HepG2 (cell line): ENCODE measurements around the gene GMPPA. TPM values are rescaled to one million over a fixed set of nuclear protein-coding genes. Genes with fewer than 3 reads are reported as not detected.

Source experiments
- ASH2L ChIP-seq: fragments of 300-600, 200-600 bp; sonication (generic); IDR thresholded peaks from 2 replicates; pipeline ENCODE4 v1.7.0; 2017; ENCODE audit warnings: low read depth, mild to moderate bottlenecking, moderate library complexity, mixed read lengths, low read length; ENCODE audit not compliant: insufficient read length
- CREM ChIP-seq, 2 experiments: sonication (generic) in 1 of 2; formaldehyde crosslinking in 1 of 2; IDR thresholded peaks; 2 replicates each; pipeline versions ENCODE4 v1.4.0 to v1.6.1; 2016 to 2020; ENCODE audit warnings: antibody characterized with exemption in 1 of 2, mild to moderate bottlenecking in 1 of 2, missing genetic modification reagents in 1 of 2
- EHMT2 ChIP-seq: fragments of 200-600 bp; sonication (generic); IDR thresholded peaks from 2 replicates; pipeline ENCODE4 v1.7.0; 2017; ENCODE audit warnings: antibody characterized with exemption, low read depth, low read length, borderline replicate concordance
- EZH2 ChIP-seq: conservative IDR thresholded peaks from 2 replicates; pipeline ENCODE4 v1.6.1; 2012; ENCODE audit warnings: mild to moderate bottlenecking, low read depth, low read length, moderate library complexity
- IKZF1 ChIP-seq: fragments of 450-650 bp; IDR thresholded peaks from 2 replicates; pipeline ENCODE4 v1.7.1; 2016
- ISX ChIP-seq: sonication (generic); formaldehyde crosslinking; conservative IDR thresholded peaks from 2 replicates; pipeline ENCODE4 v1.5.0; 2020; ENCODE audit warnings: missing genetic modification reagents
- MTA1 ChIP-seq: sonication (generic); formaldehyde crosslinking; IDR thresholded peaks from 2 replicates; pipeline ENCODE4 v1.4.0; 2020; ENCODE audit warnings: missing genetic modification reagents, mild to moderate bottlenecking, borderline replicate concordance
- NFATC3 ChIP-seq: sonication (generic); formaldehyde crosslinking; IDR thresholded peaks from 2 replicates; pipeline ENCODE4 v1.5.1; 2020; ENCODE audit warnings: mild to moderate bottlenecking, missing genetic modification reagents
- NFE2 ChIP-seq: sonication (generic); formaldehyde crosslinking; IDR thresholded peaks from 2 replicates; pipeline ENCODE4 v1.4.0; 2020; ENCODE audit warnings: missing genetic modification reagents
- POLR2A ChIP-seq, 2 experiments: IDR thresholded peaks; 2 replicates each; pipeline ENCODE4 v1.6.1; 2011; ENCODE audit warnings: low read depth in 2 of 2, low read length in 2 of 2, mild to moderate bottlenecking in 1 of 2, moderate library complexity in 1 of 2; ENCODE audit not compliant: insufficient read depth in 1 of 2
- RBAK ChIP-seq: sonication (generic); formaldehyde crosslinking; IDR thresholded peaks from 2 replicates; pipeline ENCODE4 v1.5.1; 2020; ENCODE audit warnings: mild to moderate bottlenecking, missing genetic modification reagents
- SALL1 ChIP-seq: sonication (generic); formaldehyde crosslinking; IDR thresholded peaks from 2 replicates; pipeline ENCODE4 v1.8.0; 2022; ENCODE audit warnings: mild to moderate bottlenecking, missing genetic modification reagents
- SALL2 ChIP-seq: sonication (generic); formaldehyde crosslinking; IDR thresholded peaks from 2 replicates; pipeline ENCODE4 v1.8.1; 2023; ENCODE audit warnings: mild to moderate bottlenecking, missing genetic modification reagents, inconsistent platforms
- SIX4 ChIP-seq: sonication (generic); formaldehyde crosslinking; IDR thresholded peaks from 2 replicates; pipeline ENCODE4 v1.4.0; 2020; ENCODE audit warnings: missing genetic modification reagents
- SRSF1 ChIP-seq: fragments of 200-400 bp; formaldehyde crosslinking; optimal IDR thresholded peaks from 2 replicates; pipeline ENCODE3; 2017; ENCODE audit warnings: mild to moderate bottlenecking, low read depth, low read length, moderate library complexity
- STAG1 ChIP-seq: sonication (generic); formaldehyde crosslinking; IDR thresholded peaks from 2 replicates; pipeline ENCODE4 v1.4.0; 2020; ENCODE audit warnings: missing genetic modification reagents
- TOE1 ChIP-seq: sonication (generic); formaldehyde crosslinking; IDR thresholded peaks from 2 replicates; pipeline ENCODE4 v1.4.0; 2020; ENCODE audit warnings: mild to moderate bottlenecking, missing genetic modification reagents
- ZBTB3 ChIP-seq: sonication (generic); formaldehyde crosslinking; IDR thresholded peaks from 2 replicates; pipeline ENCODE4 v1.4.0; 2020; ENCODE audit warnings: low read depth, mild to moderate bottlenecking, moderate library complexity, missing genetic modification reagents, borderline replicate concordance
- ZFY ChIP-seq: sonication (generic); formaldehyde crosslinking; IDR thresholded peaks from 2 replicates; pipeline ENCODE4 v1.4.0; 2020; ENCODE audit warnings: missing genetic modification reagents
- ZMYM3 ChIP-seq: sonication (generic); formaldehyde crosslinking; IDR thresholded peaks from 2 replicates; pipeline ENCODE4 v1.5.1; 2020; ENCODE audit warnings: mild to moderate bottlenecking, missing genetic modification reagents
- ZNF232 ChIP-seq: sonication (generic); formaldehyde crosslinking; IDR thresholded peaks from 2 replicates; pipeline ENCODE4 v1.4.0; 2020; ENCODE audit warnings: missing genetic modification reagents, borderline replicate concordance
- ZNF333 ChIP-seq: sonication (generic); formaldehyde crosslinking; IDR thresholded peaks from 2 replicates; pipeline ENCODE4 v1.4.0; 2020; ENCODE audit warnings: mild to moderate bottlenecking, missing genetic modification reagents, borderline replicate concordance
- ZNF530 ChIP-seq: sonication (generic); formaldehyde crosslinking; IDR thresholded peaks from 2 replicates; pipeline ENCODE4 v1.5.0; 2020; ENCODE audit warnings: low read depth, mild to moderate bottlenecking, missing genetic modification reagents
- ZNF550 ChIP-seq: sonication (generic); formaldehyde crosslinking; IDR thresholded peaks from 2 replicates; pipeline ENCODE4 v1.4.0; 2020; ENCODE audit warnings: mild to moderate bottlenecking, missing genetic modification reagents, borderline replicate concordance
- ZNF558 ChIP-seq: sonication (generic); formaldehyde crosslinking; IDR thresholded peaks from 2 replicates; pipeline ENCODE4 v1.9.0; 2022; ENCODE audit warnings: mild to moderate bottlenecking, missing genetic modification reagents, borderline replicate concordance
- polyA plus RNA-seq, 8 experiments: library from polyadenylated mRNA; depleted of rRNA in 3 of 8; stranded (reverse) in 7 of 8; unstranded in 1 of 8; fragments of >200 nt; fragmentation: Illumina TruSeq in 4 of 8; extraction: Trizol in 4 of 8; gene quantifications; 2 replicates each; pipeline versions ENCODE4 v1.2.1 to v1.2.3, GENCODE V29; 2011 to 2016; ENCODE audit warnings: low read depth in 4 of 8, missing spikeins in 1 of 8, mixed read lengths in 1 of 8; ENCODE audit not compliant: insufficient read depth in 1 of 8
- total RNA-seq, 5 experiments: library from RNA; depleted of rRNA; stranded (reverse); fragments of >200 nt; fragmentation: Illumina TruSeq; extraction: Trizol; gene quantifications; 2 replicates each; pipeline ENCODE4 v1.2.3, GENCODE V29; 2016; ENCODE audit warnings: low read depth in 1 of 5
- TF ChIP-seq, protein P1 (sequence below): IDR thresholded peaks from 2 replicates; pipeline ENCODE4 v1.6.1; 2012; ENCODE audit warnings: inconsistent platforms
- TF ChIP-seq, protein P2 (sequence below), 2 experiments: sonication (generic) in 1 of 2; formaldehyde crosslinking in 1 of 2; IDR thresholded peaks; 2 replicates each; pipeline versions ENCODE4 v1.5.1 to v1.6.1; 2011 to 2020; ENCODE audit warnings: borderline replicate concordance in 1 of 2, low read depth in 1 of 2, low read length in 1 of 2, mild to moderate bottlenecking in 1 of 2, missing genetic modification reagents in 1 of 2, moderate library complexity in 1 of 2
- TF ChIP-seq, protein P3 (sequence below): sonication (generic); formaldehyde crosslinking; IDR thresholded peaks from 2 replicates; pipeline ENCODE4 v1.8.0; 2022; ENCODE audit warnings: mild to moderate bottlenecking, missing genetic modification reagents, borderline replicate concordance

The GMPPA gene
- total and polyA plus RNA-seq, 2 of the 13 experiments (the other 11 are each of a cell fraction or from before 2014, with no cell fraction given), result 81.1 to 106 TPM

DNA sequence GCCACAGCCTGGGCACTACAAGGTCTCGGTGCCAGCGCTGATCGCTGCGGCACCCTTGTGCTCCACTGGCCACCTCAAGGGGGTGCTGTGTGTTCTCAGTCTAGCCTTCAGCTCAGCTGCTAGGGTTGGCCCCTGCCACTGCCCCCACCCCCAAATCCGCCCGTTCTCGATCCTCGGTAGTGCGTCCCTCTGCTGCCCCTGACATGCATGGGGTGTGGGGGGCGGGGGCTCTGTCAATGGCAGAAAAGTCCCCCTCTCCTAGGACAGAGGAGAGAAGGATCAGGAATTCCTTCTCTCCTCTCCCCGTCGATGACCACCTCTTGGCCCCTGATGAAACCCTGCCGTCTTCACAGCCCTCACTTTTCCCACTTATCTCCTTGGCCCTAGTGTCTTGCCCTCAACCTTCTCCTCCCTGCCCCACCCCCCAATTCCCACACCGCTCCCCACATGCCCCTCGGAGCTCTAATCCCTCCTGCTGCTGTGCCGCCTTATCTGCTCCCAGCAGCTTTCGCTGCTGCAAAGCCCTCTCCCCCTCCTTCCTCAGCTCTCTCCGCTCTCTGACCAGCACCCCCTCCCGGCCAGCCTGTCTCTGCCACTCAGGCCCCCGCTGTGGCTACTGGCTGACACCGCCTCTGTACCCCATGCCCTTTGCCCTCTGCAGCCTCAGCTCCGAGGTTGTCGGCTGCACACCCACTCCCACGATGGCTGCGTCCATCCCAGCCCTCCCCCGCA is 11.3 kb downstream of the GMPPA start (continued):
- TF ChIP-seq MTA1 (CRISPR knock-in tag) (peak; percentile 35), SALL1 (CRISPR knock-in tag) (peak; percentile 14; the same call in 1 of the 2 replicates), ZNF232 (CRISPR knock-in tag) (no peak), CREM (IDR thresholded peaks at IDR 0.05) (no peak), CREM (CRISPR knock-in tag; IDR thresholded peaks at IDR 0.05) (no peak), NFATC3 (CRISPR knock-in tag) (no peak), ZMYM3 (CRISPR knock-in tag) (0 out of 2 replicates have a peak, but pooled peaks have one; percentile 20), ZNF550 (no peak), SALL2 (CRISPR knock-in tag) (no peak), EHMT2 (no peak), SRSF1 (peak; percentile 30), ZNF333 (CRISPR knock-in tag) (no peak; the same call in 1 of the 2 replicates), ZNF558 (CRISPR knock-in tag) (no peak), ZBTB3 (CRISPR knock-in tag) (no peak), EZH2 (0 out of 2 replicates have a peak, but pooled peaks have one; percentile 83), POLR2A (IDR thresholded peaks at IDR 0.05; ENCODE audit: insufficient read depth in 1 of 2, low read depth in 2 of 2, low read length in 2 of 2) (0 out of 4 replicates have a peak, but pooled peaks have one; percentile 3 to 45), STAG1 (CRISPR knock-in tag) (peak; percentile 54), ZFY (no peak), ZNF530 (CRISPR knock-in tag) (no peak), TOE1 (no peak), ISX (CRISPR knock-in tag) (no peak), RBAK (CRISPR knock-in tag) (no peak), ASH2L (peak; percentile 18), IKZF1 (no peak), NFE2 (no peak), SIX4 (no peak)
- TF ChIP-seq, protein P1, sequence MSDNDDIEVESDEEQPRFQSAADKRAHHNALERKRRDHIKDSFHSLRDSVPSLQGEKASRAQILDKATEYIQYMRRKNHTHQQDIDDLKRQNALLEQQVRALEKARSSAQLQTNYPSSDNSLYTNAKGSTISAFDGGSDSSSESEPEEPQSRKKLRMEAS, result no peak; the same call in 1 of the 2 replicates
- TF ChIP-seq, protein P2, sequence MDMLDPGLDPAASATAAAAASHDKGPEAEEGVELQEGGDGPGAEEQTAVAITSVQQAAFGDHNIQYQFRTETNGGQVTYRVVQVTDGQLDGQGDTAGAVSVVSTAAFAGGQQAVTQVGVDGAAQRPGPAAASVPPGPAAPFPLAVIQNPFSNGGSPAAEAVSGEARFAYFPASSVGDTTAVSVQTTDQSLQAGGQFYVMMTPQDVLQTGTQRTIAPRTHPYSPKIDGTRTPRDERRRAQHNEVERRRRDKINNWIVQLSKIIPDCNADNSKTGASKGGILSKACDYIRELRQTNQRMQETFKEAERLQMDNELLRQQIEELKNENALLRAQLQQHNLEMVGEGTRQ (IDR thresholded peaks at IDR 0.05; ENCODE audit: low read depth, low read length), result no peak
- TF ChIP-seq, protein P2 (CRISPR knock-in tag; IDR thresholded peaks at IDR 0.05; ENCODE audit: borderline replicate concordance), result no peak
- TF ChIP-seq, protein P3, sequence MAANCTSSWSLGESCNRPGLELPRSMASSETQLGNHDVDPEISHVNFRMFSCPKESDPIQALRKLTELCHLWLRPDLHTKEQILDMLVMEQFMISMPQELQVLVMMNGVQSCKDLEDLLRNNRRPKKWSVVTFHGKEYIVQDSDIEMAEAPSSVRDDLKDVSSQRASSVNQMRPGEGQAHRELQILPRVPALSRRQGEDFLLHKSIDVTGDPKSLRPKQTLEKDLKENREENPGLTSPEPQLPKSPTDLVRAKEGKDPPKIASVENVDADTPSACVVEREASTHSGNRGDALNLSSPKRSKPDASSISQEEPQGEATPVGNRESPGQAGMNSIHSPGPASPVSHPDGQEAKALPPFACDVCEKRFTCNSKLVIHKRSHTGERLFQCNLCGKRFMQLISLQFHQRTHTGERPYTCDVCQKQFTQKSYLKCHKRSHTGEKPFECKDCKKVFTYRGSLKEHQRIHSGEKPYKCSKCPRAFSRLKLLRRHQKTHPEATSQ (CRISPR knock-in tag), result no peak
